C4-2B (cell line): ENCODE results near the gene RGS7.

Experiments
- H3K27ac ChIP-seq: fragments of 450-650 bp; 2 replicates; pipeline ENCODE4 v1.5.1; 2017
- ZFX ChIP-seq: fragments of 450-650 bp; IDR thresholded peaks from 2 replicates; pipeline ENCODE4 v1.6.1; 2017
- TF ChIP-seq, protein P1 (sequence below): fragments of 450-650 bp; conservative IDR thresholded peaks from 2 replicates; pipeline ENCODE4 v1.5.1; 2017; ENCODE audit warnings: mild to moderate bottlenecking

RGS7 gene

DNA sequence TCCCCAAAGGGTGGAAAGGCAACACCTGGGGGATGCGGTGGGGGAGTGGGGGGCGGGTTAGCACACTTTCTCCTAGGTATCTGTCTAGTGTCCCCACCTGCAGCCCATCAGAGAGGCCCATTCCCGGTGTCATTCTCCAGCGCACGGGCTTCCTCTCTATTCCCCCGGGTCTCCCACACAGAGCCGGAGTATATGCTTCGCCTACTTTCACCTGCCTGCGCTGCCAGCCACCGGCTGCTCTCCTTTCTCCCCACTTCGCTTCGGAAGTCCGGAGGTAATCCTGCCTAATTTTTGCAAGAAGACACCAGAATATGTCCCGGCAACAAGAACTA, 852 bp downstream of the RGS7 start:
- TF ChIP-seq, protein P1, sequence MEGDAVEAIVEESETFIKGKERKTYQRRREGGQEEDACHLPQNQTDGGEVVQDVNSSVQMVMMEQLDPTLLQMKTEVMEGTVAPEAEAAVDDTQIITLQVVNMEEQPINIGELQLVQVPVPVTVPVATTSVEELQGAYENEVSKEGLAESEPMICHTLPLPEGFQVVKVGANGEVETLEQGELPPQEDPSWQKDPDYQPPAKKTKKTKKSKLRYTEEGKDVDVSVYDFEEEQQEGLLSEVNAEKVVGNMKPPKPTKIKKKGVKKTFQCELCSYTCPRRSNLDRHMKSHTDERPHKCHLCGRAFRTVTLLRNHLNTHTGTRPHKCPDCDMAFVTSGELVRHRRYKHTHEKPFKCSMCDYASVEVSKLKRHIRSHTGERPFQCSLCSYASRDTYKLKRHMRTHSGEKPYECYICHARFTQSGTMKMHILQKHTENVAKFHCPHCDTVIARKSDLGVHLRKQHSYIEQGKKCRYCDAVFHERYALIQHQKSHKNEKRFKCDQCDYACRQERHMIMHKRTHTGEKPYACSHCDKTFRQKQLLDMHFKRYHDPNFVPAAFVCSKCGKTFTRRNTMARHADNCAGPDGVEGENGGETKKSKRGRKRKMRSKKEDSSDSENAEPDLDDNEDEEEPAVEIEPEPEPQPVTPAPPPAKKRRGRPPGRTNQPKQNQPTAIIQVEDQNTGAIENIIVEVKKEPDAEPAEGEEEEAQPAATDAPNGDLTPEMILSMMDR, result no peak
- TF ChIP-seq ZFX, result no peak
- no peak overlapping the region for H3K27ac ChIP-seq

DNA sequence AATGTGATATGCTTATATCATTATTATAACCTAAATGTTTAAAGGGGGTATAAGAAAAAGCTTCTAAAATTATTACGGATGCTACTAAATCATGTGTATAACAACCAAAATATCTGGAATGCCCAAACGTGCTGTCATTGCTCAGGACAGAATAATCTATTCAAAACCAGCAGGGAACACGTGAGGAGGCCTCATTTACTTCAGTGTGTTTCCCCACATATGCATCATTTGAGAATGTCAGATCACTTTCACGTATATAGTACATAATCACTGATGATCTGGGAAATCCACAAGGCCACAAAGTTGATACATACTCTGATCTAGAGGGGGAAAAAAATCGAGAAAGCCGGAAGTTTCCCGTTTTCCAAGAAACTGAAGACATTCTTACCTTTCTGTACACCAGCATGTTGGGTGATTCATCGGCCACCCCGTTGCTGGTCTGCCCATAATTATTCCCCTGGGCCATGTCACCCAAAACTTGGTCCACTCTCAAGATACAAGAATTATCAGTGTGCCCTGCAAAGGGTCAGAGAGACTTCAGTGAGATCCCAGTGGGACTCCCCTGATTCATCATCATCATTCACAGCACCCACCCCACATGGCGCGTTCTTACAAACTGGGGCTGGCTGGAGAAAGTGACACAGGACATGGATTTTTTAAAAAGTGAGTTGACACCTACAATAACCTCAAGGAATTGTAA, 1.5 kb downstream of the RGS7 start:
- no peak overlapping the region for H3K27ac ChIP-seq
- TF ChIP-seq ZFX, result no peak
- TF ChIP-seq, protein P1, result no peak

DNA sequence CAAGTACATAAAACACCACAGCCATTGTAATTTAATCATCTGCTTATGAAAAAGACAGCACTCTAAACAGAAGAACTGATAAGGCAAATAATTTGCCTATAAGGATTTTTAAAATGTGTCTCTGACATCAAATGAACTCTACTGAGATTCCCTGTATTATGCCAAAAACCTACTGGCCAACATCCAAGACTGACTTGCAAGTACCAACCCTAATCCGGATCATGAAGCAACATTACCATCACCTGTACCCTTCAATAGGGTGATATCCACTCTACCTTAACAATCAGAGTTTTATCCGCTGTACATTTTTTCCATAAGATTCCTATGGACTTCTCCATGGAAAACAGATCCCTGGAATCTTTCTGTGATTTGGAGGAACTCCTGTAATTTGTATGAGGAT, 4.6 kb downstream of the RGS7 start:
- no peak overlapping the region for H3K27ac ChIP-seq
- TF ChIP-seq, protein P1, result no peak
- TF ChIP-seq ZFX, result no peak

GRCh38 chr1:241351841-241352240, 5.2 kb downstream of the RGS7 start:
- no peak for TF ChIP-seq ZFX
- TF ChIP-seq, protein P1, result no peak
- H3K27ac ChIP-seq, result no peak overlapping the region

DNA sequence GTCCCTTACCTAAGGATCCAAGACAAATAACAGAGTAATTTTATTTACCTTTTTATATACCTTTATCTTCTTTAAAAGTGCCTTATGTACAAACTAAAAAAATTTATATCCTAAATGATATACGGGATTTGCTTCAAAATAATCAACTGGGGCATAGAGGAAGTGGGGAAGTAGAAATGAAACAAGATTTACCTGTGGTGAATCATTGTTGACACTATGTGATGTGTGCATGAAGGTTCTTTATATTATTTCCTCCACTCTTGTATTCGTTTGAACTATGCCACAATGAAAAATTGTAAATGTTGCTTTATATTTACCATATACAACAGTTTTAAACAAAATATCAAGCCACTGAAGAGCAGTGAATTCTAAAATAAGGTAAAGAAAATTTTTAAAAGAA, 13.0 kb downstream of the RGS7 start:
- no peak overlapping the region for H3K27ac ChIP-seq
- TF ChIP-seq ZFX, result no peak
- TF ChIP-seq, protein P1, result no peak

- TF ChIP-seq, protein P1, result no peak
- no peak for TF ChIP-seq ZFX
- H3K27ac ChIP-seq, result no peak overlapping the region
These were observed 20.7 kb downstream of the RGS7 start for GRCh38 chr1:241336335-241336734.

DNA sequence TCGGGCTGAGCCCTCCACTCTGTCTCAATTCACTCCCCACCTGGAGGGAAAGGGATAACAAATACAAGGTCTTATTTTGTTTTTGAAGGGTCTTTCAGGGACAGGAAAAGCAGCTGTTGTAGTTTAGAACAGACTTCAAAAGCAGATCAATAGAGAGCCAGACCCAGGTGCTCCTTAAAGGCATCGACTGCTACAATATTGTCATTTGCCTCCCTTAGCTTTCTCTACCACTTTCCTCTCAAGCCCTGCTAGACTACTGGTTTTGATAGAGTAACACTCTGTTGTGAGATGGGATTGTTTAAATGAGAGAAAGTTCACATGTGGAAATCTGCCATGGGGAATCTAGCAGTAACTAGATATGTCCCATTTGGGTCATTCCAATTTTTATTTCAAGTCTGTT, 24.0 kb downstream of the RGS7 start:
- TF ChIP-seq, protein P1, result no peak
- TF ChIP-seq ZFX, result no peak
- H3K27ac ChIP-seq, result no peak overlapping the region
